H9 (cell line): Measurements from ENCODE around the gene ITGAE. TPM values are rescaled to one million over a fixed set of nuclear protein-coding genes. Genes with fewer than 3 reads are reported as not detected.

ENCODE experiments used
- DNase-seq: peaks from one replicate; pipeline ENCODE4 v3.0.0-alpha.2; 2017
- H2AFZ ChIP-seq: one replicate; pipeline ENCODE4 v1.6.1; 2013; ENCODE audit warnings: mild to moderate bottlenecking, low read length, control low read depth, moderate library complexity
- H2AK5ac ChIP-seq: 2 replicates; pipeline ENCODE4 v1.6.1; 2013; ENCODE audit warnings: low read length, control low read depth, mixed read lengths; ENCODE audit not compliant: insufficient read length
- H2BK120ac ChIP-seq: one replicate; pipeline ENCODE4 v1.6.1; 2013; ENCODE audit warnings: low read depth, mild to moderate bottlenecking, low read length, control low read depth, inconsistent platforms; ENCODE audit not compliant: poor library complexity, severe bottlenecking
- H2BK12ac ChIP-seq: 2 replicates; pipeline ENCODE4 v1.6.1; 2013; ENCODE audit warnings: low read length, control low read depth, mixed read lengths, low read depth; ENCODE audit not compliant: insufficient read length
- H2BK15ac ChIP-seq: 2 replicates; pipeline ENCODE4 v1.6.1; 2013; ENCODE audit warnings: low read depth, low read length, control low read depth
- H2BK20ac ChIP-seq: one replicate; pipeline ENCODE4 v1.6.1; 2013; ENCODE audit warnings: low read depth, mild to moderate bottlenecking, low read length, control low read depth, inconsistent platforms; ENCODE audit not compliant: poor library complexity, severe bottlenecking
- H2BK5ac ChIP-seq: 2 replicates; pipeline ENCODE4 v1.6.1; 2013; ENCODE audit warnings: low read length, control low read depth, mixed read lengths; ENCODE audit not compliant: insufficient read length
- H3K14ac ChIP-seq: 2 replicates; pipeline ENCODE4 v1.6.1; 2013; ENCODE audit warnings: low read length, control low read depth; ENCODE audit not compliant: insufficient read depth
- H3K18ac ChIP-seq: 2 replicates; pipeline ENCODE4 v1.6.1; 2013; ENCODE audit warnings: low read depth, mild to moderate bottlenecking, mixed read lengths, low read length, control low read depth; ENCODE audit not compliant: insufficient read length
- H3K23ac ChIP-seq: 2 replicates; pipeline ENCODE4 v1.6.1; 2013; ENCODE audit warnings: low read length, control low read depth, mixed read lengths, low read depth; ENCODE audit not compliant: insufficient read length
- H3K23me2 ChIP-seq: 2 replicates; pipeline ENCODE4 v1.6.1; 2013; ENCODE audit warnings: low read depth, mild to moderate bottlenecking, mixed read lengths, low read length, control low read depth; ENCODE audit not compliant: insufficient read length, poor library complexity, severe bottlenecking
- H3K27ac ChIP-seq: 2 replicates; pipeline ENCODE4 v1.5.1; 2013; ENCODE audit warnings: low read length, control low read depth, mixed read lengths, low read depth; ENCODE audit not compliant: insufficient read length
- H3K27me3 ChIP-seq: 2 replicates; pipeline ENCODE4 v1.6.1; 2013; ENCODE audit warnings: low read length, control low read depth, inconsistent platforms; ENCODE audit not compliant: insufficient read depth
- H3K4ac ChIP-seq: 2 replicates; pipeline ENCODE4 v1.6.1; 2013; ENCODE audit warnings: low read depth, mild to moderate bottlenecking, control low read depth, inconsistent platforms, low read length, moderate library complexity
- H3K4me1 ChIP-seq: 2 replicates; pipeline ENCODE4 v1.6.1; 2013; ENCODE audit warnings: low read length, control low read depth, inconsistent platforms; ENCODE audit not compliant: insufficient read depth
- H3K4me2 ChIP-seq: 2 replicates; pipeline ENCODE4 v1.6.1; 2013; ENCODE audit warnings: low read length, control low read depth, mixed read lengths; ENCODE audit not compliant: insufficient read length, insufficient read depth
- H3K56ac ChIP-seq: 2 replicates; pipeline ENCODE4 v1.6.1; 2013; ENCODE audit warnings: low read depth, mild to moderate bottlenecking, mixed read lengths, low read length, control low read depth; ENCODE audit not compliant: insufficient read length
- H3K79me1 ChIP-seq: 2 replicates; pipeline ENCODE4 v1.6.1; 2013; ENCODE audit warnings: low read depth, mild to moderate bottlenecking, moderate library complexity, low read length, control low read depth, inconsistent platforms; ENCODE audit not compliant: insufficient read depth, poor library complexity, severe bottlenecking
- H3K79me2 ChIP-seq: 2 replicates; pipeline ENCODE4 v1.6.1; 2013; ENCODE audit warnings: low read length, control low read depth, inconsistent platforms; ENCODE audit not compliant: insufficient read depth
- H3K9ac ChIP-seq: 2 replicates; pipeline ENCODE4 v1.6.1; 2013; ENCODE audit warnings: low read length, control low read depth, mixed read lengths; ENCODE audit not compliant: insufficient read length; ENCODE audit errors: extremely low read depth
- H3K9me3 ChIP-seq: one replicate; pipeline ENCODE4 v1.6.1; 2013; ENCODE audit warnings: low read depth, low read length, inconsistent platforms; ENCODE audit not compliant: control insufficient read depth
- H3T11ph ChIP-seq: one replicate; pipeline ENCODE4 v1.6.1; 2013; ENCODE audit warnings: mild to moderate bottlenecking, low read length, control low read depth, inconsistent platforms
- H4K20me1 ChIP-seq: one replicate; pipeline ENCODE4 v1.6.1; 2013; ENCODE audit not compliant: control insufficient read depth, insufficient read length, insufficient read depth
- H4K5ac ChIP-seq: 2 replicates; pipeline ENCODE4 v1.6.1; 2013; ENCODE audit warnings: low read depth, mild to moderate bottlenecking, mixed read lengths, low read length, control low read depth; ENCODE audit not compliant: insufficient read length
- H4K8ac ChIP-seq: replicated peaks from 2 replicates; pipeline ENCODE4 v1.6.1; 2013; ENCODE audit warnings: low read length, control low read depth, mixed read lengths, low read depth; ENCODE audit not compliant: insufficient read length
- H4K91ac ChIP-seq: 2 replicates; pipeline ENCODE4 v1.6.1; 2013; ENCODE audit warnings: low read depth, mild to moderate bottlenecking, moderate library complexity, mixed read lengths, low read length, control low read depth; ENCODE audit not compliant: insufficient read length
- H3K27ac Mint-ChIP-seq, 3 experiments: 2 replicates in 2 of 3; 3 replicates in 1 of 3; pipeline ENCODE4 v1.8.0; 2020 to 2021; ENCODE audit warnings: mixed read lengths in 3 of 3, mild to moderate bottlenecking in 1 of 3, moderate library complexity in 1 of 3
- H3K27me3 Mint-ChIP-seq: 2 replicates; pipeline ENCODE4 v1.8.0; 2021; ENCODE audit warnings: low read depth, mild to moderate bottlenecking, moderate library complexity, mixed read lengths
- H3K36me3 Mint-ChIP-seq, 3 experiments: 2 replicates in 2 of 3; 3 replicates in 1 of 3; pipeline ENCODE4 v1.8.0; 2020 to 2021; ENCODE audit warnings: low read depth in 3 of 3, mixed read lengths in 3 of 3; ENCODE audit not compliant: insufficient read depth in 1 of 3
- H3K4me1 Mint-ChIP-seq, 2 experiments: 2 replicates each; pipeline ENCODE4 v1.8.0; 2020; ENCODE audit warnings: mixed read lengths in 2 of 2
- H3K4me3 Mint-ChIP-seq, 2 experiments: 2 replicates in 1 of 2; 3 replicates in 1 of 2; pipeline ENCODE4 v1.8.0; 2020 to 2021; ENCODE audit warnings: mild to moderate bottlenecking in 2 of 2, mixed read lengths in 2 of 2, moderate library complexity in 1 of 2
- H3K9me3 Mint-ChIP-seq, 2 experiments: 2 replicates in 1 of 2; 3 replicates in 1 of 2; pipeline ENCODE4 v1.8.0; 2020; ENCODE audit warnings: mild to moderate bottlenecking in 2 of 2, mixed read lengths in 2 of 2, moderate library complexity in 1 of 2
- CTCF ChIP-seq: fragments of 200-600 bp; sonication (generic); conservative IDR thresholded peaks from 3 replicates; pipeline ENCODE4 v1.8.0; 2021; ENCODE audit warnings: antibody characterized with exemption, mild to moderate bottlenecking
- WGBS: extraction: QIAGEN DNeasy Blood & Tissue Kit; methylation state at CpG from one replicate; pipeline ENCODE4 v1.1.7; 2013; ENCODE audit warnings: missing lambda C conversion rate, low lambda C conversion rate, mixed read lengths; ENCODE audit not compliant: insufficient read length; ENCODE audit errors: extremely low coverage; 5-methylcytosine and 5-hydroxymethylcytosine counted together
- total RNA-seq: library from RNA; stranded (reverse); gene quantifications from 2 replicates; pipeline ENCODE4 v1.2.1, GENCODE V29; 2021

Gene ITGAE
- total RNA-seq, 1 experiment from 2014 or later, result 23.5 TPM

DNA sequence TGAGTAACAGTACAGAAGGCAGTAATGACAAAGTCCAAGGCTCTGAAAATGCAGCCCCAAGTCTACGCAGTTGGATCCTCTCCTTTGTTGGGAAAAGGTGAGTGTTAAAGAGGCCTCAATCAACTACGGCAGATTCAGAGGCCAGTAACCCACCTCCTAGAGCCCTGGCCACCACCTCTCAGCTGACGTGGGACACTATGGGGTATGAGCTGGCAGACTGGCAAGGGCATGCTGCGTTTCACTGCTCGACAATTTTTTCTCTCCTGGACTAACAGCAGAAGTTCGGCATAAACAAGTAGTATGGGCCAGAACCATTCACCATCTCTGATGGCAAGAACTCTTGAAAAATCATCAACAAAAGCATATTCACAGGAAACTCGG, 27.9 kb upstream of the ITGAE start:
- Histone ChIP-seq H3K9ac (no peak overlapping the region), H3K27me3 (no peaks in the 10 kb centered on the region), H3K23ac (no peak overlapping the region), H2AK5ac (no peak overlapping the region), H4K91ac (no peak overlapping the region), H3K23me2 (no peaks in the 10 kb centered on the region), H2BK20ac (no peak overlapping the region), H2BK15ac (no peak overlapping the region), H3K4ac (no peak overlapping the region), H3K14ac (no peak overlapping the region), H3K18ac (no peak overlapping the region), H3K9me3 (no peaks in the 10 kb centered on the region), H4K5ac (no peak overlapping the region), H2AFZ (no peak overlapping the region), H3K4me2 (no peak overlapping the region), H3K79me2 (no peaks in the 10 kb centered on the region), H3T11ph (no peak overlapping the region), H3K4me1 (no peaks in the 10 kb centered on the region), H3K56ac (no peak overlapping the region), H4K8ac (no peak overlapping the region), H2BK120ac (no peak overlapping the region), H2BK12ac (no peak overlapping the region), H2BK5ac (no peak overlapping the region), H3K79me1 (no peaks in the 10 kb centered on the region), H4K20me1 (no peaks in the 10 kb centered on the region), H3K27ac (no peak overlapping the region)
- H3K9me3 Mint-ChIP-seq, result no peaks in the 10 kb centered on the region; a peak in 1 of 5 replicates
- no peak for TF ChIP-seq CTCF
- peaks cover 32 to 70% (median 65%) of the 10 kb centered on the region in 3 experiments; a peak in 6 of 7 replicates for H3K36me3 Mint-ChIP-seq
- no peaks in the 10 kb centered on the region; the same call in 1 of the 2 replicates for H3K27me3 Mint-ChIP-seq
- no peak for DNase-seq
- no peak overlapping the region for H3K4me3 Mint-ChIP-seq
- WGBS, result no CpG with 5 or more reads among the region's 7 CpGs
- H3K27ac Mint-ChIP-seq, result no peak overlapping the region
- no peaks in the 10 kb centered on the region for H3K4me1 Mint-ChIP-seq
